SK-N-SH (cell line): Measurements from ENCODE around the gene LRRTM2. TPM values are rescaled to one million over a fixed set of nuclear protein-coding genes. Genes with fewer than 3 reads are reported as not detected.

ENCODE experiments used
- CTCF ChIA-PET: fragments of 300-600, 350-600 bp; formaldehyde crosslinking; extraction: SDS; loops from one replicate; lab custom pipeline; 2021; lab: Yijun Ruan, JAX
- POLR2A ChIA-PET: fragments of 350-600 bp; sonication (Branson Sonifier 250); formaldehyde crosslinking; extraction: SDS; loops from one replicate; lab custom pipeline; 2020; ENCODE audit warnings: antibody characterized with exemption, inconsistent platforms; lab: Yijun Ruan, JAX
- DNase-seq: peaks from one replicate; pipeline ENCODE4 v3.0.0; 2012
- H2AFZ ChIP-seq: fragments of 200-600 bp; sonication (generic); 2 replicates; pipeline ENCODE4 v1.8.1; 2016; ENCODE audit warnings: antibody characterized with exemption, mild to moderate bottlenecking, low read depth
- H3F3A ChIP-seq: fragments of 200-600 bp; sonication (generic); replicated peaks from 2 replicates; pipeline ENCODE3; 2016; ENCODE audit warnings: antibody characterized with exemption, mild to moderate bottlenecking; ENCODE audit not compliant: insufficient read depth
- H3K27ac ChIP-seq, 2 experiments: fragments of 200-500 bp in 1 of 2; fragments of 200-600 bp in 1 of 2; sonication (Bioruptor generic) in 1 of 2; sonication (generic), shearing (Covaris generic) in 1 of 2; 2 replicates each; pipeline versions ENCODE4 v1.5.1 to v1.6.1; 2014 to 2016; ENCODE audit warnings: low read depth in 2 of 2, inconsistent platforms in 1 of 2, low read length in 1 of 2, mild to moderate bottlenecking in 1 of 2, mixed read lengths in 1 of 2
- H3K27me3 ChIP-seq: fragments of 200-600 bp; sonication (generic), shearing (Covaris generic); 2 replicates; pipeline ENCODE4 v1.6.1; 2016; ENCODE audit warnings: mixed run types; ENCODE audit not compliant: insufficient read depth
- H3K36me3 ChIP-seq, 2 experiments: fragments of 200-500 bp in 1 of 2; fragments of 200-600 bp in 1 of 2; sonication (Bioruptor generic) in 1 of 2; sonication (generic) in 1 of 2; replicated peaks in 1 of 2; 2 replicates each; pipeline versions ENCODE3 to v1.5.1; 2014 to 2016; ENCODE audit warnings: low read length in 1 of 2, mild to moderate bottlenecking in 1 of 2; ENCODE audit not compliant: insufficient read depth in 2 of 2, control insufficient read depth in 1 of 2
- H3K4me1 ChIP-seq, 2 experiments: fragments of 200-500 bp in 1 of 2; fragments of 200-600 bp in 1 of 2; sonication (Bioruptor generic) in 1 of 2; sonication (generic), shearing (Covaris generic) in 1 of 2; 2 replicates each; pipeline versions ENCODE4 v1.5.1 to v1.6.1; 2014 to 2016; ENCODE audit warnings: low read depth in 1 of 2, low read length in 1 of 2, mixed run types in 1 of 2; ENCODE audit not compliant: insufficient read depth in 2 of 2, control insufficient read depth in 1 of 2
- H3K4me2 ChIP-seq: fragments of 200-600 bp; sonication (generic), shearing (Covaris generic); 2 replicates; pipeline ENCODE4 v1.6.1; 2017; ENCODE audit warnings: mixed run types
- H3K4me3 ChIP-seq, 2 experiments: fragments of 200-500 bp in 1 of 2; fragments of 200-600 bp in 1 of 2; sonication (Bioruptor generic) in 1 of 2; sonication (generic), shearing (Covaris generic) in 1 of 2; 2 replicates each; pipeline versions ENCODE4 v1.5.1 to v1.8.1; 2014 to 2016; ENCODE audit warnings: low read depth in 2 of 2, inconsistent platforms in 1 of 2, low read length in 1 of 2, mild to moderate bottlenecking in 1 of 2, mixed read lengths in 1 of 2, moderate library complexity in 1 of 2
- H3K79me2 ChIP-seq: fragments of 200-600 bp; sonication (generic); 2 replicates; pipeline ENCODE4 v1.8.1; 2017; ENCODE audit warnings: mild to moderate bottlenecking; ENCODE audit not compliant: insufficient read depth
- H3K9ac ChIP-seq: fragments of 200-600 bp; sonication (generic); 2 replicates; pipeline ENCODE4 v1.6.1; 2017; ENCODE audit warnings: mixed run types
- H3K9me2 ChIP-seq: fragments of 200-600 bp; sonication (generic); 2 replicates; pipeline ENCODE4 v1.6.1; 2017; ENCODE audit warnings: mixed run types
- H3K9me3 ChIP-seq: fragments of 200-600 bp; sonication (generic); 2 replicates; pipeline ENCODE4 v1.6.1; 2017; ENCODE audit warnings: mixed run types, mild to moderate bottlenecking, moderate library complexity
- H4K20me1 ChIP-seq: fragments of 200-600 bp; sonication (generic); 2 replicates; pipeline ENCODE4 v1.6.1; 2017; ENCODE audit warnings: mild to moderate bottlenecking, mixed run types; ENCODE audit not compliant: insufficient read depth
- CHD2 ChIP-seq: fragments of 150-350 bp; IDR thresholded peaks from 2 replicates; pipeline ENCODE4 v1.6.1; 2018; ENCODE audit warnings: low read length; ENCODE audit not compliant: partially characterized antibody
- ELF1 ChIP-seq: IDR thresholded peaks from 2 replicates; pipeline ENCODE4 v1.4.0; 2012
- EP300 ChIP-seq, 2 experiments: IDR thresholded peaks; 2 replicates each; pipeline versions ENCODE4 v1.4.0 to v1.6.1; 2012; ENCODE audit warnings: borderline replicate concordance in 1 of 2, low read depth in 1 of 2, low read length in 1 of 2
- FOSL2 ChIP-seq: IDR thresholded peaks from 2 replicates; pipeline ENCODE4 v1.4.0; 2012; ENCODE audit warnings: low read depth, mild to moderate bottlenecking, moderate library complexity, borderline replicate concordance
- FOXM1 ChIP-seq: IDR thresholded peaks from 2 replicates; pipeline ENCODE4 v1.4.0; 2012; ENCODE audit warnings: low read depth, mild to moderate bottlenecking
- IRF3 ChIP-seq: fragments of 150-350 bp; IDR thresholded peaks from 2 replicates; pipeline ENCODE4 v1.6.1; 2016; ENCODE audit warnings: mild to moderate bottlenecking, low read depth, low read length
- JUND ChIP-seq: IDR thresholded peaks from 2 replicates; pipeline ENCODE4 v1.4.0; 2012
- MAX ChIP-seq: IDR thresholded peaks from 2 replicates; pipeline ENCODE4 v1.4.0; 2012; ENCODE audit warnings: low read depth
- MEF2A ChIP-seq: IDR thresholded peaks from 2 replicates; pipeline ENCODE4 v1.4.0; 2012; ENCODE audit warnings: low read depth, borderline replicate concordance
- MXI1 ChIP-seq: IDR thresholded peaks from 2 replicates; pipeline ENCODE4 v1.6.1; 2012; ENCODE audit warnings: mild to moderate bottlenecking, low read depth, low read length, improper control_type of control experiment
- RFX5 ChIP-seq: IDR thresholded peaks from 2 replicates; pipeline ENCODE4 v1.6.1; 2012; ENCODE audit warnings: mild to moderate bottlenecking, improper control_type of control experiment, low read length
- TAF1 ChIP-seq: IDR thresholded peaks from 2 replicates; pipeline ENCODE4 v1.6.1; 2012; ENCODE audit warnings: low read depth, mild to moderate bottlenecking, low read length, moderate library complexity, borderline replicate concordance
- USF1 ChIP-seq: IDR thresholded peaks from 2 replicates; pipeline ENCODE4 v1.4.0; 2012; ENCODE audit warnings: low read depth, borderline replicate concordance
- YY1 ChIP-seq: IDR thresholded peaks from 2 replicates; pipeline ENCODE4 v1.4.0; 2012; ENCODE audit warnings: low read depth, mild to moderate bottlenecking
- WGBS: methylation state at CpG from one replicate; pipeline ENCODE4 v1.1.6; 2017; ENCODE audit warnings: low lambda C conversion rate; 5-methylcytosine and 5-hydroxymethylcytosine counted together
- polyA plus RNA-seq, 3 experiments: library from polyadenylated mRNA; depleted of rRNA; stranded (reverse); fragments of >200 nt; gene quantifications; 2 replicates each; pipeline ENCODE4 v1.2.3, GENCODE V29; 2012

Gene LRRTM2
- polyA plus RNA-seq, 1 of the 3 experiments (the other 2 are of a cell fraction) = 0.38 TPM

- H3K27me3 ChIP-seq = no peaks in the 10 kb centered on the region
- CTCF ChIA-PET = no interaction called here
- no peaks in the 10 kb centered on the region for H3K9me2 ChIP-seq
- TF ChIP-seq RFX5 = no peak
- TF ChIP-seq CHD2 = no peak
- TF ChIP-seq MAX = no peak
- TF ChIP-seq JUND = no peak
- TF ChIP-seq IRF3 = no peak
- TF ChIP-seq FOSL2 = no peak
- no peak for TF ChIP-seq ELF1
- TF ChIP-seq TAF1 = no peak
- TF ChIP-seq FOXM1 = no peak
- TF ChIP-seq USF1 = no peak
- no peak for TF ChIP-seq MXI1
- TF ChIP-seq, all 33 proteins: peak for 0
- H3K36me3 ChIP-seq = peaks cover 0 to 30% of the 10 kb centered on the region in 2 experiments
- POLR2A ChIA-PET = no interaction called here
- no peak overlapping the region for H3K9ac ChIP-seq
- H3K4me1 ChIP-seq = peaks cover 6 to 23% of the 10 kb centered on the region in 2 experiments; a peak in 3 of 4 replicates
- H3K27ac ChIP-seq = peak overlapping the region in 1 of 2 experiments; percentile 13; a peak in 1 of 4 replicates
- no peak overlapping the region for H3K4me3 ChIP-seq
- H3K9me3 ChIP-seq = no peaks in the 10 kb centered on the region
- H3K4me2 ChIP-seq = no peak overlapping the region
- no peak for DNase-seq
- peaks cover 97% of the 10 kb centered on the region for H3K79me2 ChIP-seq
- H4K20me1 ChIP-seq = peaks cover 81% of the 10 kb centered on the region
- H3F3A ChIP-seq = peaks cover 22% of the 10 kb centered on the region
- H2AFZ ChIP-seq = no peak overlapping the region
- WGBS = 100% methylated on average over 2 of the region's 2 CpGs
Observed at GRCh38 chr5:138843316-138844124, 31.6 kb downstream of the LRRTM2 start.

- TF ChIP-seq FOXM1 = no peak
- no peak for TF ChIP-seq YY1
- no peak for TF ChIP-seq EP300 (IDR thresholded peaks at IDR 0.05; ENCODE audit: borderline replicate concordance in 1 of 2, low read depth in 1 of 2, low read length in 1 of 2)
- TF ChIP-seq MXI1 = no peak
- no peak for TF ChIP-seq MEF2A
- Histone ChIP-seq H3K4me3 (no peak overlapping the region), H3K9me3 (no peaks in the 10 kb centered on the region), H4K20me1 (peaks cover 78% of the 10 kb centered on the region), H3K27ac (no peak overlapping the region), H3K4me2 (no peak overlapping the region), H3K79me2 (peaks cover 96% of the 10 kb centered on the region), H3K27me3 (no peaks in the 10 kb centered on the region), H2AFZ (no peak overlapping the region), H3K9ac (no peak overlapping the region), H3K36me3 (peaks cover 0 to 29% of the 10 kb centered on the region in 2 experiments), H3K4me1 (peaks cover 6 to 23% of the 10 kb centered on the region in 2 experiments; a peak in 3 of 4 replicates), H3K9me2 (no peaks in the 10 kb centered on the region), H3F3A (peaks cover 15% of the 10 kb centered on the region)
- ChIA-PET POLR2A (no interaction called here), CTCF (interaction anchor here (1.0 kb wide), 1 partner anchor 15 kb away, joined by 3 read pairs; no protein-coding TSS in a partner anchor)
- WGBS = 94% methylated on average over 2 of the region's 2 CpGs
- no peak for DNase-seq
Observed at GRCh38 chr5:138841531-138841930, 33.6 kb downstream of the LRRTM2 start.
